NCI-H2196 (cell line): Measurements from ENCODE around the gene SLC5A2.
"Not testable (repeated sequence)": the region's sequence is repeated elsewhere in the genome, so short reads cannot be mapped to it uniquely, and the experiment has no call there.

Experiments used
- DNase-seq: peaks from one replicate; lab custom pipeline; 2025; ENCODE audit not compliant: unreplicated experiment; lab: John Stamatoyannopoulos, UW

Gene SLC5A2

DNA sequence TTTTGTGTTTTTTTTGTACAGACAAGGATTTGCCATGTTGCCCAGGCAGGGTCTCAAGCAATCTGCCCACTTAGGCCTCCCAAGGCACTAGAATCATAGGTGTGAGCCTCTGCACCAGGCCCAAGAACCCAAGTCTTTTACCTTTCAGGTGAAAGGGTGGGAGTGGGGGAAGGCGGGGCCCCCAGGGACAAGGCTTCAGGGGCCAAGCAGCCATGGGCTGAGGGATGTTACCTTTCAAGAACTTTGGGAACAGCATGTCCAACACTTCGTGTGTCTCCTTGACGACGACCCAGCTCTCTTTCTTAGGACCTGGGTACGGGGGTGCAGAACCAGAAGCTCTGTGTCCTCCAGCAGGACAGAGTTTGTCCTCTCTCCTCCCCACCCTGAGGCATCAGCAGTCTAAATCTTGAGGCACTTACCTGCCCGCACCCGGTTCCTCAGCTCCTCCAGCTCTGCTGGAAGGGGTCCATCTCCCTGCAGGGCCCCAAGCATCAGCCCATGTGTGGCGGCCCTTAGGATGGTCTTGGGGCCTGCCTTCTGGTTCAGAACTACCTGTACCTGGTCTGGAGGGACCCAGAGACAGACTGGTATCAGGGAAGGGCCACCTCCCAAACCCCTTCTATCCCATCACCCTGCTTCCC lies 9.0 kb downstream of the SLC5A2 start:
- no peak for DNase-seq

DNA sequence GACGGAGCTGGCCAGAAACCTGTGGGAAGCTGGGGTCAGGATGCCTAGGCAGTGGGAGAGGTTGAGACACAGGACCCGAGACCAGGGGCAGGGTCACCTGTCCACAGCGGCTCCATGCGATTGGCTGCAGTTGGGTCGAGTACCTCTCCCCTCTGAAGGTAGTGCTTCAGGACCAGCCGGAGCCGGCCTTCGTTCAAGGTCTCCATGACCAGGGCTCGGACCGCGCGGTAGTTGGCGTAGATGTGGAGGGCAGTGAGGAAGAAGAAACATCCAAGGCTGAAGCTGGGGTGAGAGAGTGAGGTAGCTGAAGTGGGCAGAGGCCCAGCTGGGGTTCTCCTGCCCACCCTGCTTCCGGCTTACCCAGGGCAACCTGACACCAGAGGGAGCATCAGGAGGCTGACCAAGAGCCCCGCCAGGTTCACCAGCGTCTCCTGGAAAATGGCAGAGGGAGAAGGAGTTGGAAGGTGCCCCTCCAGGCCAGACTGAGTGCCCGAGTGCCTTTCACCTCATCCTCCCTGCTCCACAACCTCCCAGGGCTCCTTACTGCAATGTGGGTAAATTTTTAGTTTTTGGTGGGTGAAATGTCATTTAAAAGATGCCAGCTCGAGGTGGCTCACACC lies 10.7 kb downstream of the SLC5A2 start:
- DNase-seq: no peak

DNA sequence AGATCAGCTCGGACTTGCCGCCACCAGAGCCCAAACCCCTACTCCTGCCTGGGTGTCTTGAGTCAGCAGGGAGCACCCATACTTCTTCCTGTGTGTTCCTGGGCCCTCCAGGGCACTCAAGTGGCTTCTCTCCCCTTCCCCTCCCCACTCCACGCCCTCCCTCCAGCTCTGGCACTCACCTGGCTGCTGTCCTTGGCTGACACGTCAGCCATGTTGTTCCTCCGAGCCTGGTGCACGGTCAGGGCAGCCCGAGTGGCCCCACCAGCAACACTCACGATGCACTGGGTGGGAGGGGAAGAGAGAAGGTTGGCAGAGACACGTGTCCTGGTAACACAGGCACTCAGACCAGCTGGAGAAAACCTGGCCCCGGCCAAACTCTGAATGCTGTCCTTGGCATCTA lies 13.7 kb downstream of the SLC5A2 start:
- no peak for DNase-seq

DNA sequence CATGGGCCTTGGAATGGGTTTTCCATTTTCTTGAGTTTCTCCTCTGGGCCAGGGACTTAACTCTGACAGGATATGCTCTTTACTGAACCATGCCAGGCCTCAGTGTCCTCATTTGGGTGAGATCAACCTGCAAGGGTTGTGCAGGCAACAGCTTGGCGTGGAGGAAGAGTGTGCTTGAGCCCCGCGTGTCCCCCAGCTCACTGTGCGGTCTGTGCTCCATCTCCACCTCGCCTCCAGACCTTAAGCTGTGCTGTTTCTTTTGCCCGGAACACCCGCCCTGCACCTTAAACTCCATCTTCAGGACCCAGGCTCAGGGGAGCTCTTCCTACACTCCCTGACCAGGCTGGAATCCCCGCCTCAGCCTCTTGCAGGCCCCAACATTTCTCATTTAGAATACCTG lies 15.6 kb downstream of the SLC5A2 start:
- no peak for DNase-seq

DNA sequence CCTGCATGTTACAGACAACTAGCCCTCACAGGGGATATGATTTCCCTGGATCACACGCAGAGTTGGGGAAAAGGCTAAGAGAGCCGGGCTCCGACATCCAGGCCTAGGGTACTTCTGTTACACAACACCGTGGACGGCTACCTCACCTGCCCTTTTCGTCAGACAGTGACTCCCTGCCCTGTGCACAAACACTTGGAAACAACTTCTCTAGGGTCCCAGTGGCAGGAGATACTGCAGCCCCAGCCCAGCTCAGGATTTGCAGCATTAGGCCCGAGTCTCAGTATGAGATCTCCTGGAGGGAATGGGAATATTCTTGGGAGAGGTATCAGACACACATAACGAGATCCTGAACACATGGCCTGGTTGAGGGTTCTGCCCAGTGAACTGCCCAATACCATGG lies 17.0 kb downstream of the SLC5A2 start:
- DNase-seq: no peak

DNA sequence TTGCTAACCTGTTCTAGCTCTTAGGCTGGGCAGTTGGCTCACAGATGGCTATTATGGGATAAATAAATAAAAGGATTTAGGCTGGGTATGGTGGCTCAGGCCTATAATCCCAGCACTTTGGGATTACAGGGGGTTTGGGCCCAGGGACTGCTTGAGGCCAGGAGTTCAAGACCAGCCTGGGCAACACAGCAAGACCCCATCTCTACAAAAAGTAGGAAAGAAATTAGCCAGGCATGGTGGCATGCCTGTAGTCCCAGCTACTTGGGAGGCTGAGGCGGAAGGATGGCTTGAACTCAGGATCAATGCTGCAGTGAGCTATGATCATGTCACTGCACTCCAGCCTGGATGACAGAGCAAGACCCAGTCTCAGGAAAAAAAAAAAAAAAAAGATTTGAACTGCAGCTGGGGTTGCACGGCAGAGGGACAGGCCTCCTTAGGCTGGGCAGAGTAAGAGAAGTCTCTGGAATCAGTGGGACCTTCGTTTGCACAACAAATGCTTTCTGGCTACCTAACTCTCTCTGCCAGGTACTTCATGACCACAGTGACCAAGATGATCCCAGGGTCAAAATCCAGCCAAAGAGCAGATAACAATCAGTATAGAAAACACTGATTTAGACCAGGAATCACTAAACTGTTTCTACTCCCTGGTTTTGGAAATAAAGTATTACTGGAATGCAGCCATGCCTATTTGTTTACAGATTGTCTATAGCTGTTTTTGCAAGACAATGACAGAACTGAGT lies 18.5 kb downstream of the SLC5A2 start:
- no peak for DNase-seq

DNA sequence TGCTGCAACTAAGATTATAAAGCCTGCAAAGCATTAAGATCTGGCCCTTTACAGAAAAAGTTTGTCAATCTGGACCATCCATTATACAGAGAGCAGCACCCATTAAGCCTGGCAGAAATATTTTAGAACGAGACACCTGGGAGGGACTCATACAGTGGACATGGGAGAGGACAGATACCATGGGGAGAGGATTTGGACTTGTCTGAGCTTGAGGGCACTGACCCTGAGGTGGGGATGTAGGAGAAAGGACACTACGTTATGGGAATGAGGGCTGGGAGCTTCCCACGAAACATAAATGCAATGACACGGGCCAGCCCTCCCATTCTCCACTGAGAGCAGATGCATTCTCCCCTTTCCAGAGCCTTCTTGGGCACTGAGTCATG lies 19.0 kb downstream of the SLC5A2 start:
- DNase-seq: no peak

DNA sequence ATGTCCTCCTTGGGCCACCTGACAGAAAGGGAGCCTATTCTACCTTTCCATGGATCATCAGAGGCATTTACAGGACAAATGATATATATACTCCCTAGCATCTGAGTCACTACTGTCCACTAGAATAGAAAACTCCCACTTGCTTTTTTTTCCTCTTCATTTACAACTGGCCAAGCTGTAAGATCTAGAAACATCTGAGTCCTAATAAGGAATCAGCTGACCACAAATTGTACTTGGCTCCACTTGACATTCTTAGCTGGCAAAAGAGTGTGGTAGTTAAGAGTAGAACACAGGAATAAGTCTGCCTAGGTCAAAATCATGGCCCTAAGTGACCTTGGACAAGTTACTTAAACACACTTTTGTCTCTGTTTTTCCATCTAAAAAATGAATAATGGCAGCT lies 20.1 kb downstream of the SLC5A2 start:
- no peak for DNase-seq

DNA sequence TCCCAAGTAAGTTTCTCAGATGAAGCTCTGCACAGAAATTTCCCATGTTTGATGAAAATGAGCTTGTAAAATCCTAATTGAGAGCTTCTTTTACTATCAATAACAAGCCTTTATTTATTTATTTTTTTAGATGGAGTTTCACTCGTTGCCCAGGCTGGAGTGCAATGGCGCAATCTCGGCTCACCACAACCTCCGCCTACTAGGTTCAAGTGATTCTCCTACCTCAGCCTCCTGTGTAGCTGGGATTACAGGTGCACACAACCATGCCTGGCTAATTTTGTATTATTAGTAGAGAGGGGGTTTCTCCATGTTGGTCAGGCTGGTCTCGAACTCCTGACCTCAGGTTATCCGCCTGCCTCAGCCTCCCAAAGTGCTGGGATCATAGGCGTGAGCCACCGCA lies 20.6 kb downstream of the SLC5A2 start:
- DNase-seq: not testable (repeated sequence)

DNA sequence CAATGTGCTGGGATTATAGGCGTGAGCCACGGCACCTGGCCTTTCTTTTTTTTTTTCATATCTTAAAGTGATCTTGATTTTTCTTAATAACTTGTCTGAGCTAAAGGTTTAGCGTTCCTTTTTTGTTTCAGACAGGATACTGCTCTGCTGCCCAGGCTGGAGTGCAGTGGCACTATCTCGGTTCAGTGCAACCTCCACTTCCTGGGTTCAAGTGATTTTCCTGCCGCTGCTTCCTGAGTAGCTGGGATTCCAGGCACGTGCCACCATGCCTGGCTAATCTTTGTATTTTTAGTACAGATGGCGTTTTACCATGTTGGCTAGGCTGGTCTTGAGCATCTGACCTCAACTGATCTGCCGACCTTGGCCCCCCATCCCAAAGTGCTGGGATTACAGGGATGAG lies 21.2 kb downstream of the SLC5A2 start:
- no peak for DNase-seq

DNA sequence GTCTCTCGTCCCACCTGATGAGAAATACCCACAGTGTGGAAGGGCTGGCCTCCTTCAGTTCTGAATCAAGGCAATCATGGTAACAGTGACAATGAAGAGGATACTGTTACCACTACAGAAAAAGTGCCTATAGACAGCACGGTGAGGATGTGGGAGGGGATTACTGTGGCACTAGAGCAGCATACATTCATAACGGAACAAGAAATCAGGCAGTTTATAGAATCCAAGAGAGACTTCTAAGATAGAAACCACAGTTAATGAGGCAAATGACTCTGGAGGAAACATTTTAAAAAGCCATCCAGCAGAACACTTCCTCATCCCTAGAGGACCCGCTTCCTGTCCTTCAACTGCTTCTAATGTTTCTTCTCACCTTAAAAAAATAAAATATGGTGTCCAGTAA lies 22.6 kb downstream of the SLC5A2 start:
- DNase-seq: no peak

DNA sequence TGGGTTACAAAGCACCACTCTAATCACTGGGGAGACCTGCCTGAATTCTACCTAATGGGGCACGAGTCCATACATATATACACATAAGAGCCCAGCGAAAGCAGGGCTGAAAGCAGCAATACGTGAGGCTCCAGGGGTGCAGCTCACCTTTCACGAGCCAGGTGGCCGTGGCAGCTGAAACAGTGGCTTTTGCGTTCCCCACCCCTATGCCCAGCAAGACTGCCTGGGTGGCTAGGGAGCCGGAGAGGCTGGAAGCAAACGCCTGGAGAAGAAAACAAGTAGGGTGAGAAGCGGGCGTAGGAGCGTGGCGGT lies 24.6 kb downstream of the SLC5A2 start:
- no peak for DNase-seq

DNA sequence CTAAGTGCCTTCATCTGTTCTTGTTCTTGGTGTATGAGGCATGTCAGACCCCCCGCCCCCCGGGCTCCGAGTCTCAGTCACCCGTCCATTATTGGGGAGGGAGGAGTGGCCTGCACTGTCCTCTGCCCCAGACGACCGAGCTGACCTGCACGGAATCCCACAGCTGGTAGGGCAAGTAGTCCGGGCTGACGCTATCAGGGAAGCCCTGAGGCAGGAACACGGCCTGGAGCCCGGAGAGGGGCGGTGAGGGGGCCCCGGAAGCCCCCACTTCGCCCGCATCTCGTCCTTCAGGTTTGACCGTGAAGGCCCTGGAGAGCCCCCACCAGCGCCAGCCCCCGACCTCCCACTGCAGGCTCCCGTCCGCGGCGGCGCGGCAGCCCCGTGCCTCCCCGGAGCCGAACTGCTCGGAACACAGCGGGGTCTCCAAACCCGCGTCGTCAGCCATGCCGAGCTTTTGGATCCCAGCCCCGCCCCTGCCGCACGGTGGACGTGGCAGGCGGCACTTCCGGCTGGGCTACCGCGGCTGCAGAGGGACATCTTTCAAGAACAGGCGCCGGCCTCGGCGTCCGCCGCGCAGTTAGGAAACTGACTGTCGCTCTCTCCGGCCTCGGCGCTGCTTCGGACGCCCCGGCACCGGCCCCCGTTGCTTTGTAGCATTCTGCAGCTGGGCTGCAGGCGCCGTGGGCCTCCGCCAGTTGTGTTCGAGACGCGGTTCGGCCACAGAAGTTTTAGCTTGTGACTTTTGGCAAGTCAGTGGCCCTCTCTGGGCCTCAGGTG lies 25.2 kb downstream of the SLC5A2 start, which contains the start of gene RUSF1:
RUSF1 (minus strand) TSS at position 463 of the 777 bp plus-strand sequence; CDS start at position 445, 18 bp downstream.
- DNase-seq: peak; percentile 88

DNA sequence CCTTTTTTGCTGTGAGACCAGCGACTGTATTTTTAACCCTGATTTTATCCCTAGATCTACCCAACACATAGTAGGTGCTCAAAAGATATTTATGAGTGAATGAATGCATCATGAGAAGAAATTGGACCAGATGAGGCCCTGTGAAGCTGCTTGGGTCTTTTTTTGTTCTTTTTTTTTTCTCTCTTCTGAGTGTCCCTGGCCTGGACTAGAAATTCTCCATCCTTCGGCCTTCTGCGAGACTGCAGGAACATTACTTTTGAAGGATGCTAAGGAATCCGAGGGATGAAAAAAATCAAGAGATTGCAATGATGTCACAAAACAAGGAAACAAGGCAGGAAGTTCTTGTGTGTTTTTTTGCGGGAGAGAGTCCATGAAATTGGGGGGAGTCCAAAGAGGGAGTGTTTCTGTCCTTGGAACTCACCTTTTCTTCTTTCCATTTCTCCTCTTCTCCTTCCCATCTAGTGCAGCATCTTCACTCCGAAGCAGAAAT lies 25.8 kb downstream of the SLC5A2 start:
- no peak for DNase-seq

DNA sequence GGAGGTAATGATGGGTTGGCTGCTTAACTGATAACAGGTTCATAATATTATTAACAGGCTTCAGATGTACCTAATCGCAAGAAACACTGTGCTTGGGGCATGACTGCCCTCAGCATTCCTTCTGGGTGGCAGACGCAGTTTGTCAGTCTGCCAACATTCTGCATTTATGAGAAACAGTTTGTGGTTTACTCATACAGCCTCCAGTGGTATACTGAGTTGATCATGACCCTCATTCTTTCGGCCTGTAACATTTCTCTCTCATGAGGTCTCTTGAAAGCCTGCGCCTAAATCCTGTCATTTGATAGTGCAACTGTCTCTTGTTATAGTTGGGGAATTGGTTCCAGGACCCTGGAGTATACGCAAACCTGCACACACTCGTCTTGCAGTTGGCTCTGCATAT lies 30.2 kb downstream of the SLC5A2 start:
- DNase-seq: no peak

DNA sequence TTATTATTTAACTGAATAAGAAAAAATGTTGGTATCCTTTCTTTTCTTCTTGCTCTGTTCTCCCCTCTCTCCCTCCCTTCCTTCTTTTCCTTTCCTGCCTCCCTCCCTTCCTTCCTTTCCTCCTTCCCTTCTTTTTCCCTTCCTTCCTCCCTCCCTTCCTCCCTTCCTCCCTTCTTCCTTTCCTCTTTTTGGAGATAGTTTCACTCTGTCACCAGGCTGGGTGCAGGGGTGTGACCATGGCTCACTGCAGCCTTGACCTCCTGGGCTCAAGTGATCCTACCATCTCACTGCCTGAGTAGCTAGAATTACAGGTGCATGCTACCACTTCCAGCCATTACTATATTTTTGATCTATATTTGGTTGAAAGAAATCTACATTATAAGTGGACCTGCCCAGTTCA lies 31.0 kb downstream of the SLC5A2 start:
- DNase-seq: no peak

DNA sequence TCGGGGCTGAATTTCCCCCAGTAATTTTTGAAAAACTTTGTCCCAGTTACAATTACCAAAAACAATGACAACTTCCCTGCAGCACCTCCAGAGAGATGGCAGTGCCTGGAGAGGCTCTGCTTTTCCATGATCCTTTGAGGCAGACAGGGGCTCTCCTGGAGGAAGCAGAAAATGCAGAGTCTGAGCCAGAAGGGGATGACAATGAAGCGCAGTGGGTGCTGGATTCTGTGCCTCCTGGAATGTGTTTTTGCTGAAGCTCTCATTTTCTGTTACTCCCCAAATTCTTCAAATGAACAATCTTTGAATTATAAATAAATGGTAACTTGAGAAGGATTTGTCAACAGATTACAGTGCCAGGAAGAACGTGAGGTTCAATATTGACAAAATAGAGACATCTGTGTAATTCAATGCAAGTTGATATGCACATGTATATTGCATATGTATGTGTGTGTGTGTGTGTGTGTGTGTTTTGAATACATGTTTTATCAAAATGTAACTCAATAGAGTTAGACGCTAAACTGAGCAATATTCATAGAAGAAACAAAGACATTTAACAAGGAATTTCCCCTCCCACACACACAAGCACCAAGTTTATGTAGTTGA lies 35.0 kb downstream of the SLC5A2 start:
- no peak for DNase-seq

DNA sequence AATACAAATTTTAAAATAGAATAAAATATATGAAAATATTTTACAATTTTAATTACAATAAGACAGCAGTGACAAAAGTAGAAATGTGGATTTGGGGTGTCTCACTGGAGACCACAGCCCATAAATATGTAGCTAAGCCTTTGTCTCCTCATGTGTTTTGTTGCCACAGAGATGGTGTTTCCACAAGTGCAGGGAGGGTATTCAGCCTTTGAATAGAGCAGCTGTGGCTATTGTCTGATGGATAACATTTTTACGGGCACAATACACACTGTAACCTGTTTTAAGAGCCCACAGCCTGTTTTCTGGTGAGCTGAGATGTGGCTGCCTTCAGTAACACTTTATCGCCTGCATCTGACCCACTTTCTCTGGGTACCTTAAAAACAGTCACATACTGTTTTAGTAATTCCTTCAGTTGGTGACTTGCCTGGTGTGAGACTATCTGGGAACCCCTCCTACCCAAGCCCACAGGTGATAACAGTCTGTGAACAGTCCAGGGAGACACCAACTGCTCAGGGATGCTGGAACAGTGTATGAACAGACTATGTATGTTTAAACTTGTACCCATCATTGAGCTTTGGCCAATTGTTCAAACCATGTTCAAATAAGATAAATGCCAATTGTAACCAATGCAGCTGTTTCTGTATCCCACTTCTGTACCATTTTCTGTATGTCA lies 37.0 kb downstream of the SLC5A2 start:
- DNase-seq: no peak

DNA sequence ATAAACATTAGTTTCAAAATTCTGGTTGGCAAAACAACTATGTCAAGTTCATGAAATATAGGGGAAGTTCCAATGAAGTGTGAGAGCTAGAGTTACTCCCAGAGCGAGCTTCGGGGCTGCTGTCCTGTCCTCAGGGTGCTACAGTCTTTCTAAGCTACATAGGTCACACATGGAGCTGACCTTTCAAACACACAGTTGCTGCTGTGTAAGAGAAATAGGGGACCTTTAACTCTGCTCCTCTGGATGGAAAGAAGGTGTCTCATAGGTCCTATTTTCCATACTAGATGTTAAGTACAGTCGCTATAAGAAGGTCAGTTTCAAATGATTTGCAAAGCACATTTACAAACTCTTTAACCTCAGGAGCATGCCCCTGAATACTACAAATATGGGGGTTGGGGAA lies 38.4 kb downstream of the SLC5A2 start:
- no peak for DNase-seq

DNA sequence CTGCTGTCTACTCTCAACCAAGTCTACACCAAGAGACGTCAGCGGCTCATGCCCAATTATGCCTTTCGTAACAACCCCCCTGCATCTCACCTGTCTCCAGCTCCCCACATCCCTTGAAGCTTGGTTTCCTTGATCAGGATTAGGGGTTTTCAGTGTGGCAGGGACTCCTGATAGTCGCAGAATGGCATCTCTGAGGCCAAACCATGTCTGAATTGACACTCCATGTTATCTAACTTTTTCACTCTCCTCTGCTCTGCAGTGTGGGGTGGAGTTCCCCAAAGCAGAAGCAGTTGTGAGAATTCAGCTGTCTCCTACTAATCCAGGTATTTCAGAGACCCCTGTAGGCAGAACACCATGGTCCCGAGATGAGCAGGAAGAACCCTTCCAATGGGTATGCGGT lies 39.1 kb downstream of the SLC5A2 start:
- no peak for DNase-seq

DNA sequence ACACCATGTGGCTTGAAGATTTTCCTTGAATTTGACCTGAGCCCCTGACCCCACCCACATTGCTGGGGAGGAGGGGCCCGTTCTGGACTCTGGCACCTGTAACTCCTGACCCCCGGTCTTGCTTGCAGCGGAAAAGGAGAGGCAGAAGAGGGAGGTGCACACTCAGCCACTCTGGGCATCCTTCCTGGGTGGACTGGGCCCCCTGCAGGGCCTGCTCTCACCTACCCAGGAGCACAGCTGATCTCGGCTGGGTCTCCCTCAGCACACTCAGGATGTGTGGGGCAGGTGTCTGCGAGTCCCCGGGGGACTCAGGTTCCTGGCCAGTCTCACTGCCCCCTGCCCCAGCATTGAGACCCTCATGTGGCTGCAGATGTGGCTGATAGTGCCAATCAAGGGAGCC lies 40.8 kb downstream of the SLC5A2 start:
- DNase-seq: not testable (repeated sequence)
